A673 (cell line): ENCODE results near the gene FGR. TPM values are rescaled to one million over a fixed set of nuclear protein-coding genes. Genes with fewer than 3 reads are reported as not detected.

Experiments used
- BruUV-seq: library from RNA; stranded (reverse); fragments of 400-500 nt; replicated peaks from 2 replicates; lab custom pipeline; 2021; lab: Mats Ljungman, UMichigan
- CTCF ChIA-PET: fragments of 300-600 bp; sonication (Branson Sonifier 250); formaldehyde crosslinking; loops from one replicate; lab custom pipeline; 2022; ENCODE audit warnings: antibody characterized with exemption; lab: Charles Lee
- POLR2A ChIA-PET: fragments of 300-600 bp; sonication (Branson Sonifier 250); formaldehyde crosslinking; loops from one replicate; lab custom pipeline; 2022; ENCODE audit warnings: antibody characterized with exemption; ENCODE audit not compliant: low non-redundant PET; lab: Charles Lee
- DNase-seq: peaks from one replicate; pipeline ENCODE4 v3.0.0-alpha.2; 2015; ENCODE audit warnings: low spot score
- H3K27ac ChIP-seq: fragments of 200-600 bp; sonication (generic); 2 replicates; pipeline ENCODE4 v1.5.1; 2016; ENCODE audit warnings: mixed run types, low read depth, mild to moderate bottlenecking, mixed read lengths, antibody characterized with exemption, low read length; ENCODE audit not compliant: poor library complexity, severe bottlenecking
- H3K27me3 ChIP-seq: fragments of 200-600 bp; sonication (generic); replicated peaks from 2 replicates; pipeline ENCODE4 v1.6.1; 2017; ENCODE audit warnings: mixed run types, low read depth, mild to moderate bottlenecking, mixed read lengths, antibody characterized with exemption, low read length; ENCODE audit not compliant: insufficient read depth, poor library complexity
- H3K36me3 ChIP-seq: fragments of 200-600 bp; sonication (generic); 2 replicates; pipeline ENCODE4 v1.6.1; 2016; ENCODE audit warnings: mixed run types, mild to moderate bottlenecking, mixed read lengths, antibody characterized with exemption, low read length; ENCODE audit not compliant: insufficient read depth, poor library complexity, severe bottlenecking
- H3K4me1 ChIP-seq: fragments of 200-600 bp; sonication (generic); 2 replicates; pipeline ENCODE4 v1.6.1; 2017; ENCODE audit warnings: mixed run types, mild to moderate bottlenecking, mixed read lengths, antibody characterized with exemption, low read length; ENCODE audit not compliant: insufficient read depth, poor library complexity, severe bottlenecking
- H3K4me3 ChIP-seq: fragments of 200-600 bp; sonication (generic); 2 replicates; pipeline ENCODE4 v1.5.1; 2016; ENCODE audit warnings: low read depth, mixed run types, mild to moderate bottlenecking, mixed read lengths, low read length; ENCODE audit not compliant: poor library complexity, severe bottlenecking
- H3K9me3 ChIP-seq: fragments of 200-600 bp; sonication (generic); 2 replicates; pipeline ENCODE4 v1.6.1; 2016; ENCODE audit warnings: mixed run types, low read depth, mild to moderate bottlenecking, mixed read lengths, antibody characterized with exemption, low read length; ENCODE audit not compliant: poor library complexity, severe bottlenecking
- EZH2 ChIP-seq: fragments of 200-600 bp; sonication (generic); IDR thresholded peaks from 2 replicates; pipeline ENCODE4 v1.6.1; 2017; ENCODE audit warnings: borderline replicate concordance, low read depth, mild to moderate bottlenecking, mixed read lengths, antibody characterized with exemption, low read length; ENCODE audit not compliant: poor library complexity, severe bottlenecking
- intact Hi-C: fragments of 100-400 bp; cut with micrococcal nuclease; formaldehyde crosslinking; loops from one replicate; pipeline ENCODE4 v1.10.0; 2022; ENCODE audit not compliant: unreplicated experiment
- total RNA-seq: library from RNA; stranded (reverse); gene quantifications from 2 replicates; pipeline ENCODE4 v1.2.3, GENCODE V29; 2021
- TF ChIP-seq, protein P1 (sequence below): fragments of 300-800, 200-600 bp; sonication (generic); conservative IDR thresholded peaks from 2 replicates; pipeline ENCODE4 v1.5.1; 2017; ENCODE audit warnings: low read depth, mild to moderate bottlenecking, antibody characterized with exemption, low read length, moderate library complexity, mixed read lengths

The FGR gene
- total RNA-seq, 1 experiment from 2014 or later: not detected

- Histone ChIP-seq H3K36me3 (no peaks in the 10 kb centered on the region), H3K27me3 (no peaks in the 10 kb centered on the region), H3K27ac (no peak overlapping the region), H3K4me3 (no peak overlapping the region), H3K9me3 (no peaks in the 10 kb centered on the region), H3K4me1 (peaks cover 49% of the 10 kb centered on the region)
- TF ChIP-seq, protein P1, sequence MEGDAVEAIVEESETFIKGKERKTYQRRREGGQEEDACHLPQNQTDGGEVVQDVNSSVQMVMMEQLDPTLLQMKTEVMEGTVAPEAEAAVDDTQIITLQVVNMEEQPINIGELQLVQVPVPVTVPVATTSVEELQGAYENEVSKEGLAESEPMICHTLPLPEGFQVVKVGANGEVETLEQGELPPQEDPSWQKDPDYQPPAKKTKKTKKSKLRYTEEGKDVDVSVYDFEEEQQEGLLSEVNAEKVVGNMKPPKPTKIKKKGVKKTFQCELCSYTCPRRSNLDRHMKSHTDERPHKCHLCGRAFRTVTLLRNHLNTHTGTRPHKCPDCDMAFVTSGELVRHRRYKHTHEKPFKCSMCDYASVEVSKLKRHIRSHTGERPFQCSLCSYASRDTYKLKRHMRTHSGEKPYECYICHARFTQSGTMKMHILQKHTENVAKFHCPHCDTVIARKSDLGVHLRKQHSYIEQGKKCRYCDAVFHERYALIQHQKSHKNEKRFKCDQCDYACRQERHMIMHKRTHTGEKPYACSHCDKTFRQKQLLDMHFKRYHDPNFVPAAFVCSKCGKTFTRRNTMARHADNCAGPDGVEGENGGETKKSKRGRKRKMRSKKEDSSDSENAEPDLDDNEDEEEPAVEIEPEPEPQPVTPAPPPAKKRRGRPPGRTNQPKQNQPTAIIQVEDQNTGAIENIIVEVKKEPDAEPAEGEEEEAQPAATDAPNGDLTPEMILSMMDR: no peak
- no peak for TF ChIP-seq EZH2
- no peak for DNase-seq
- CTCF ChIA-PET: interaction anchor here (0.9 to 4.1 kb wide), 5 partner anchors 7 to 37 kb away, joined by 3 to 33 read pairs (median 6); no protein-coding TSS in a partner anchor
- BruUV-seq: no TSS peak
- intact Hi-C loops: no loop called here
- POLR2A ChIA-PET: interaction anchor here (1.1 kb wide), 1 partner anchor 34 kb away, joined by 20 read pairs; the partner anchor contains the start of gene AHDC1
These were observed 65.3 kb downstream of the FGR start for GRCh38 chr1:27569506-27570291.

DNA sequence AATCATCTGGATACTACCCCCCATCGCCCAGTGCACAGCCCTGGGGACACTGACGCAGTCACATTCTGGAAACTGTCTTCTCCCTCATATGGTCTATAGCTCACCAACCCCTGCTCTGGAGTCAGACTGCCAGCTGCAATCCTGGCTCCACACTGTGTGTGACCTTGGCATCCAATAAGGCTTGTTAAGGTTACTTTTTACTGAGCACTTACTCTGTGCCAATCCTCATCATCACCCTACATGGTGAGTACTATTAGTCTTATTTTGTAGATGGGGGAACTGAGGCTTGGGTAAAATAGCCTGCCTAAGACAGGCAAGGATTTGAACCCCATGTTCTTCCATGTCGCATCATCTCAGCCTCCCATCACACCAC lies 65.9 kb downstream of the FGR start:
- intact Hi-C loops: no loop called here
- H3K9me3 ChIP-seq: no peaks in the 10 kb centered on the region
- BruUV-seq: no TSS peak
- POLR2A ChIA-PET: no interaction called here
- no peak for DNase-seq
- CTCF ChIA-PET: interaction anchor here (0.6 to 4.1 kb wide), 6 partner anchors 8 to 335 kb away, joined by 3 to 33 read pairs (median 5); no protein-coding TSS in a partner anchor
- H3K27ac ChIP-seq: no peak overlapping the region
- TF ChIP-seq, protein P1: no peak
- no peak for TF ChIP-seq EZH2
- peak overlapping the region; percentile 37 for H3K4me3 ChIP-seq
- no peaks in the 10 kb centered on the region for H3K36me3 ChIP-seq
- H3K27me3 ChIP-seq: no peaks in the 10 kb centered on the region
- peaks cover 43% of the 10 kb centered on the region for H3K4me1 ChIP-seq

DNA sequence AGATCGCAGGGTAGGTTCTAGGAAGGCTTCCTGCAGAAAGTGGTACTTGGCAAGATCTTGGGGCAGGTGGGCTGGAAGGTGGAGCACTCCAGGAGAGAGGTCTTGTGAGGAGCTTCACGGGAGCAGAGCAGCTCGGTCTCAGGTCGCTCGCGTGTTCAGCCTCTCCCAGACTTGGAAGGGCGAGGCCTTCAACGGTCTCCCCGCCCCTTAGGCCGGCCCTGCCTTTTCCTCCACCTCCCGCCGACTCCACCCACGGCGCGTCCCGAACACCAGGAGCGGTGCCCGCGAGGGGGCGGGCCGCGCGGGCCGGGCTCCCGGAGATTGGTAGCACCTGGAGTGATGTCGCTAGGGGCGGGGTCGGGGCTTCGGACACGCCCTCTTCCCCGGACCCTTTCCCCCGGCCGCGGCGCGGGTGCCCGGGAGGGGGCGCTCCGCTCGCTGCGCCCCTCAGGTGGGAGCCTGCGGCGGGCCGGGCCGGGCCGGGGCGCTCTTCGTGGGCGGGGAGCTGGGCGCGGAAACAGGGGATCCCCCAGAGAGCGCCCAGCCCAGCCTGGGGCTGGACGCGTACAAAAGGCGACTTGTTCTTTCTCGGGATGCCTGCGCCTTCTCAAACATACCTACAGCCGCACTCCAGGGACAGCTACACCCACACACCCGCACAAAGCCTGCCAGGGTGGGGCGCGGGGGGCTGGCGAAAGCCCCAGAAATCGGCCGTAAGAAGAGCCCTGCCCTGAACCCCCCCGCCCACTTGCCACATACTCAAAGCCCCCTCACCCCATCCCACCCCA lies 66.5 kb downstream of the FGR start:
- H3K36me3 ChIP-seq: no peaks in the 10 kb centered on the region
- DNase-seq: peak; percentile 98
- H3K27me3 ChIP-seq: no peaks in the 10 kb centered on the region
- no TSS peak for BruUV-seq
- TF ChIP-seq, protein P1: peak; percentile 71
- no peak for TF ChIP-seq EZH2
- H3K27ac ChIP-seq: peak overlapping the region; percentile 2
- peak overlapping the region; percentile 37 for H3K4me3 ChIP-seq
- intact Hi-C loops: no loop called here
- CTCF ChIA-PET: interaction anchor here (0.6 to 4.1 kb wide), 7 partner anchors 8 to 335 kb away, joined by 3 to 33 read pairs (median 4); no protein-coding TSS in a partner anchor
- H3K9me3 ChIP-seq: no peaks in the 10 kb centered on the region
- H3K4me1 ChIP-seq: peaks cover 37% of the 10 kb centered on the region
- POLR2A ChIA-PET: interaction anchor here (0.6 kb wide), 1 partner anchor 138 kb away, joined by 4 read pairs; no protein-coding TSS in a partner anchor
